Measurements from ENCODE around the gene PCDHB14.

GRCh38 chr5:141196363-141196762, 26.8 kb upstream of the PCDHB14 start:
- TF ChIP-seq CTCF (IDR thresholded peaks at IDR 0.05; ENCODE audit: low read depth, low read length) (no peak), MYC (IDR thresholded peaks at IDR 0.05; ENCODE audit: low read depth, low read length) (no peak)

Measured in NB4 (cell line).